ENCODE data around the gene CLPTM1.
"Not testable (repeated sequence)": the region's sequence is repeated elsewhere in the genome, so short reads cannot be mapped to it uniquely, and the experiment has no call there.

CLPTM1 gene

GRCh38 chr19:44939668-44940067 lies 15.5 kb upstream of the CLPTM1 start:
- in situ Hi-C loops (cut with MboI; ENCODE audit: low sequenced_read_pairs), result no loop called here

- in situ Hi-C loops (cut with MboI; ENCODE audit: low sequenced_read_pairs), result no loop called here
Measured at GRCh38 chr19:44942067-44942571, 13.1 kb upstream of the CLPTM1 start, which contains the start of gene APOC4. Gene APOC4 (plus strand): TSS chr19:44942237. CDS start chr19:44942278, 41 bp downstream.

- in situ Hi-C loops (cut with MboI; ENCODE audit: low sequenced_read_pairs), result no loop called here
Measured at GRCh38 chr19:44943801-44944249, 11.4 kb upstream of the CLPTM1 start.

- in situ Hi-C loops (cut with MboI; ENCODE audit: low sequenced_read_pairs), result no loop called here
Measured at GRCh38 chr19:44947041-44947581, 8.1 kb upstream of the CLPTM1 start.

- in situ Hi-C loops (cut with MboI; ENCODE audit: low sequenced_read_pairs), result no loop called here
Measured at GRCh38 chr19:44948237-44948636, 6.9 kb upstream of the CLPTM1 start.

GRCh38 chr19:44948763-44949374 lies 6.3 kb upstream of the CLPTM1 start:
- in situ Hi-C loops (cut with MboI; ENCODE audit: low sequenced_read_pairs), result no loop called here

- in situ Hi-C loops (cut with MboI; ENCODE audit: low sequenced_read_pairs), result no loop called here
Measured at GRCh38 chr19:44949550-44949949, 5.6 kb upstream of the CLPTM1 start.

GRCh38 chr19:44951179-44952159 lies 3.7 kb upstream of the CLPTM1 start:
- in situ Hi-C loops (cut with MboI; ENCODE audit: low sequenced_read_pairs), result no loop called here

GRCh38 chr19:44954278-44954648 lies 917 bp upstream of the CLPTM1 start:
- in situ Hi-C loops (cut with MboI; ENCODE audit: low sequenced_read_pairs), result no loop called here

GRCh38 chr19:44955505-44956439 lies 592 bp downstream of the CLPTM1 start:
- in situ Hi-C loops (cut with MboI; ENCODE audit: low sequenced_read_pairs), result no loop called here

- in situ Hi-C loops (cut with MboI; ENCODE audit: low sequenced_read_pairs), result no loop called here
Measured at GRCh38 chr19:44957526-44957925, 2.3 kb downstream of the CLPTM1 start.

- in situ Hi-C loops (cut with MboI; ENCODE audit: low sequenced_read_pairs), result no loop called here
Measured at GRCh38 chr19:44958090-44958489, 2.9 kb downstream of the CLPTM1 start.

- in situ Hi-C loops (cut with MboI; ENCODE audit: low sequenced_read_pairs), result no loop called here
Measured at GRCh38 chr19:44959691-44960090, 4.5 kb downstream of the CLPTM1 start.

- in situ Hi-C loops (cut with MboI; ENCODE audit: low sequenced_read_pairs), result no loop called here
Measured at GRCh38 chr19:44960906-44961728, 5.9 kb downstream of the CLPTM1 start.

GRCh38 chr19:44961821-44962220 lies 6.6 kb downstream of the CLPTM1 start:
- in situ Hi-C loops (cut with MboI; ENCODE audit: low sequenced_read_pairs), result no loop called here

- in situ Hi-C loops (cut with MboI; ENCODE audit: low sequenced_read_pairs), result no loop called here
Measured at GRCh38 chr19:44968118-44968517, 12.9 kb downstream of the CLPTM1 start.

GRCh38 chr19:44968670-44969069 lies 13.5 kb downstream of the CLPTM1 start:
- in situ Hi-C loops (cut with MboI; ENCODE audit: low sequenced_read_pairs), result no loop called here

GRCh38 chr19:44969437-44969836 lies 14.3 kb downstream of the CLPTM1 start:
- in situ Hi-C loops (cut with MboI; ENCODE audit: low sequenced_read_pairs), result no loop called here

- in situ Hi-C loops (cut with MboI; ENCODE audit: low sequenced_read_pairs), result not testable (repeated sequence)
Measured at GRCh38 chr19:44971451-44971850, 16.3 kb downstream of the CLPTM1 start.

- in situ Hi-C loops (cut with MboI; ENCODE audit: low sequenced_read_pairs), result no loop called here
Measured at GRCh38 chr19:44972802-44973201, 17.6 kb downstream of the CLPTM1 start.
